ENCODE results near the gene PPM1E.

The PPM1E gene

GRCh38 chr17:58809564-58809936 is 53.9 kb downstream of the PPM1E start:
- no peak for DNase-seq (ENCODE audit: extremely low read depth, low read depth)
- no peak overlapping the region for H3K4me3 ChIP-seq (replicated peaks; ENCODE audit: low read depth, low read length)
- no peak for TF ChIP-seq CTCF (IDR thresholded peaks at IDR 0.05; ENCODE audit: low read depth, low read length, missing control alignments)

- H3K4me3 ChIP-seq (replicated peaks; ENCODE audit: low read depth, low read length) = no peak overlapping the region
- no peak for DNase-seq (ENCODE audit: extremely low read depth, low read depth)
- no peak for TF ChIP-seq CTCF (IDR thresholded peaks at IDR 0.05; ENCODE audit: low read depth, low read length, missing control alignments)
Observed at GRCh38 chr17:58811290-58811689, 55.6 kb downstream of the PPM1E start.

- TF ChIP-seq CTCF (IDR thresholded peaks at IDR 0.05; ENCODE audit: low read depth, low read length, missing control alignments) = no peak
- no peak overlapping the region for H3K4me3 ChIP-seq (replicated peaks; ENCODE audit: low read depth, low read length)
- DNase-seq (ENCODE audit: extremely low read depth, low read depth) = no peak
Observed at GRCh38 chr17:58813712-58814111, 58.1 kb downstream of the PPM1E start.

- DNase-seq (ENCODE audit: extremely low read depth, low read depth) = no peak
- no peak for TF ChIP-seq CTCF (IDR thresholded peaks at IDR 0.05; ENCODE audit: low read depth, low read length, missing control alignments)
- no peak overlapping the region for H3K4me3 ChIP-seq (replicated peaks; ENCODE audit: low read depth, low read length)
Observed at GRCh38 chr17:58818654-58819053, 63.0 kb downstream of the PPM1E start.

- no peak for TF ChIP-seq CTCF (IDR thresholded peaks at IDR 0.05; ENCODE audit: low read depth, low read length, missing control alignments)
- no peak for DNase-seq (ENCODE audit: extremely low read depth, low read depth)
- no peak overlapping the region for H3K4me3 ChIP-seq (replicated peaks; ENCODE audit: low read depth, low read length)
Observed at GRCh38 chr17:58822148-58823050, 66.7 kb downstream of the PPM1E start.

- H3K4me3 ChIP-seq (replicated peaks; ENCODE audit: low read depth, low read length) = no peak overlapping the region
- DNase-seq (ENCODE audit: extremely low read depth, low read depth) = no peak
- TF ChIP-seq CTCF (IDR thresholded peaks at IDR 0.05; ENCODE audit: low read depth, low read length, missing control alignments) = no peak
Observed at GRCh38 chr17:58823051-58823525, 67.4 kb downstream of the PPM1E start.
